Testis (tissue), 3 donors: ENCODE results near the gene IL16. TPM values are rescaled to one million over a fixed set of nuclear protein-coding genes. Genes with fewer than 3 reads are reported as not detected.

Source experiments
- DNase-seq: peaks from one replicate; pipeline ENCODE4 v3.0.0-alpha.2; 2019
- H3K27ac ChIP-seq, 2 donors: fragments of 200-600 bp; sonication (generic); one replicate each; pipeline ENCODE4 v1.5.1; 2019
- H3K27me3 ChIP-seq: fragments of 200-600 bp; sonication (generic); one replicate; pipeline ENCODE4 v1.5.1; 2019
- H3K36me3 ChIP-seq: fragments of 200-600 bp; sonication (generic); one replicate; pipeline ENCODE4 v1.5.1; 2017; ENCODE audit warnings: low read depth; ENCODE audit errors: missing control alignments
- H3K4me1 ChIP-seq: fragments of 200-600 bp; sonication (generic); one replicate; pipeline ENCODE4 v1.5.1; 2019
- H3K4me3 ChIP-seq, 2 donors: fragments of 200-600 bp; sonication (generic); one replicate each; pipeline ENCODE4 v1.5.1; 2017 to 2019
- H3K9me3 ChIP-seq: fragments of 200-600 bp; sonication (generic); one replicate; pipeline ENCODE4 v1.5.1; 2017
- CTCF ChIP-seq, 3 experiments: fragments of 450-650 bp in 2 of 3; fragments of 200-600 bp in 1 of 3; sonication (generic) in 1 of 3; IDR thresholded peaks; one replicate each; pipeline ENCODE4 v1.5.1; 2016 to 2019; ENCODE audit warnings: antibody characterized with exemption in 3 of 3, mild to moderate bottlenecking in 2 of 3, moderate library complexity in 1 of 3
- POLR2A ChIP-seq: fragments of 450-650 bp; IDR thresholded peaks from one replicate; pipeline ENCODE4 v1.6.1; 2017; ENCODE audit warnings: antibody characterized with exemption, mild to moderate bottlenecking, moderate library complexity
- WGBS, 2 donors: methylation state at CpG; one replicate each; pipeline ENCODE4 v1.1.5; 2018; 5-methylcytosine and 5-hydroxymethylcytosine counted together
- intact Hi-C: fragments of 100-400 bp; cut with DNase I; formaldehyde crosslinking; loops from one replicate; pipeline ENCODE4 v1.15.1; 2023; ENCODE audit warnings: low total_unique reads
- polyA plus RNA-seq: library from polyadenylated mRNA; stranded (reverse); fragments of 350-450 nt; fragmentation: Illumina TruSeq; extraction: RNeasy Lipid Tissue Mini Kit (QIAGEN cat#74804); gene quantifications from one replicate; pipeline ENCODE4 v1.2.3, GENCODE V29; 2014; ENCODE audit warnings: low read depth, low replicate concordance; ENCODE audit not compliant: insufficient read depth
- total RNA-seq, 2 donors: library from RNA; depleted of rRNA; stranded (reverse); fragments of >200 nt; gene quantifications; one replicate each; pipeline ENCODE4 v1.2.3, GENCODE V29; 2016

Gene IL16
- total and polyA plus RNA-seq, 3 donors from 2014 or later: 13.1 to 17.6 (median 14.9) TPM

GRCh38 chr15:81288040-81288439 is 91.4 kb downstream of the IL16 start:
- WGBS, 2 donors: 84 to 94% methylated on average over 3 of the region's 3 CpGs
- H3K36me3 ChIP-seq: no peaks in the 10 kb centered on the region
- intact Hi-C loops: no loop called here

GRCh38 chr15:81288616-81289015 is 91.9 kb downstream of the IL16 start:
- Histone ChIP-seq H3K4me1 (no peaks in the 10 kb centered on the region), H3K27ac (no peak overlapping the region), H3K27me3 (no peaks in the 10 kb centered on the region), H3K9me3 (no peaks in the 10 kb centered on the region), H3K4me3 (no peak overlapping the region), H3K36me3 (no peaks in the 10 kb centered on the region)
- intact Hi-C loops: no loop called here
- DNase-seq: no peak
- no peak for TF ChIP-seq CTCF (IDR thresholded peaks at IDR 0.05)
- TF ChIP-seq POLR2A: no peak
- WGBS, 2 donors: 83 to 87% methylated on average over 8 of the region's 8 CpGs

More at GRCh38 chr15:81288040-81288439, 91.4 kb downstream of the IL16 start:
- H3K27me3 ChIP-seq: no peaks in the 10 kb centered on the region
- no peak overlapping the region for H3K4me3 ChIP-seq
- no peak overlapping the region for H3K27ac ChIP-seq
- H3K9me3 ChIP-seq: no peaks in the 10 kb centered on the region
- DNase-seq: no peak
- TF ChIP-seq CTCF (IDR thresholded peaks at IDR 0.05) (no peak), POLR2A (no peak)
- H3K4me1 ChIP-seq: no peaks in the 10 kb centered on the region

GRCh38 chr15:81289910-81290309 is 93.2 kb downstream of the IL16 start:
- TF ChIP-seq CTCF (IDR thresholded peaks at IDR 0.05) (no peak), POLR2A (no peak)
- intact Hi-C loops: no loop called here
- Histone ChIP-seq H3K36me3 (no peaks in the 10 kb centered on the region), H3K4me1 (no peaks in the 10 kb centered on the region), H3K9me3 (no peaks in the 10 kb centered on the region), H3K4me3 (no peak overlapping the region), H3K27ac (no peak overlapping the region), H3K27me3 (no peaks in the 10 kb centered on the region)
- no peak for DNase-seq
- WGBS, 2 donors: 89% methylated on average over 4 of the region's 4 CpGs

- no peak for DNase-seq
- H3K27ac ChIP-seq: no peak overlapping the region
- 73 to 90% methylated on average over 4 of the region's 5 CpGs for WGBS, 2 donors
These were observed 95.3 kb downstream of the IL16 start for GRCh38 chr15:81291916-81292522.

More at GRCh38 chr15:81291916-81292522, 95.3 kb downstream of the IL16 start:
- Histone ChIP-seq H3K4me3 (no peak overlapping the region), H3K36me3 (no peaks in the 10 kb centered on the region), H3K9me3 (no peaks in the 10 kb centered on the region), H3K4me1 (no peaks in the 10 kb centered on the region), H3K27me3 (no peaks in the 10 kb centered on the region)
- TF ChIP-seq POLR2A (no peak), CTCF (IDR thresholded peaks at IDR 0.05) (no peak)
- intact Hi-C loops: no loop called here
